ENCODE results near the gene GANAB.
A peak's percentile ranks its signal among the peaks of the same experiment; 100 is the strongest.
"Not testable (repeated sequence)": the region's sequence is repeated elsewhere in the genome, so short reads cannot be mapped to it uniquely, and the experiment has no call there.

Gene GANAB

GRCh38 chr11:62677156-62677555 is 30.7 kb upstream of the GANAB start:
- no peak overlapping the region for H3K23ac ChIP-seq (ENCODE audit: low read length in 2 of 2)
- peak overlapping the region in 1 of 2 experiments; percentile 98 for H3K4me3 ChIP-seq (ENCODE audit: insufficient read depth in 1 of 2, low read depth in 1 of 2, low read length in 2 of 2)
- no peak overlapping the region for H3K18ac ChIP-seq (ENCODE audit: low read depth in 1 of 2, low read length in 2 of 2)
- no peak overlapping the region for H3K4ac ChIP-seq (ENCODE audit: low read depth in 1 of 2, low read length in 2 of 2)
- H3K27me3 ChIP-seq (ENCODE audit: control insufficient read depth in 1 of 2, insufficient read depth in 1 of 2, low read length in 2 of 2) = no peaks in the 10 kb centered on the region
- no peak overlapping the region for H2BK120ac ChIP-seq (ENCODE audit: low read depth, low read length)
- WGBS = 89% methylated on average over 6 of the region's 6 CpGs
- H3K9me3 ChIP-seq (ENCODE audit: control insufficient read depth, low read length) = no peaks in the 10 kb centered on the region
- no peak overlapping the region for H4K91ac ChIP-seq (ENCODE audit: low read length)
- H3K27ac ChIP-seq (ENCODE audit: low read length, poor library complexity, severe bottlenecking) = no peak overlapping the region
- no peak overlapping the region for H3K14ac ChIP-seq (ENCODE audit: low read length in 2 of 2)
- no peak for DNase-seq
- H2BK5ac ChIP-seq (ENCODE audit: low read depth, low read length, poor library complexity, severe bottlenecking) = no peak overlapping the region
- no peak overlapping the region for H3K4me2 ChIP-seq (ENCODE audit: low read length, poor library complexity, severe bottlenecking)
- H3K36me3 ChIP-seq (ENCODE audit: control insufficient read depth in 1 of 2, insufficient read depth in 2 of 2, low read depth in 1 of 2, low read length in 2 of 2) = peaks cover 16 to 37% of the 10 kb centered on the region in 2 experiments
- no peak overlapping the region for H2BK12ac ChIP-seq (ENCODE audit: low read length in 2 of 2)
- H2AK5ac ChIP-seq (ENCODE audit: low read length, severe bottlenecking) = no peak overlapping the region
- peaks cover 8% of the 10 kb centered on the region for H3K79me1 ChIP-seq (replicated peaks; ENCODE audit: low read length, poor library complexity, severe bottlenecking)
- no peak overlapping the region for H4K8ac ChIP-seq (ENCODE audit: low read length)
- no peak overlapping the region for H2AFZ ChIP-seq (ENCODE audit: low read depth, low read length)
- no peak overlapping the region for H2BK15ac ChIP-seq (ENCODE audit: low read depth, poor library complexity, severe bottlenecking)
- H3K4me1 ChIP-seq (ENCODE audit: control insufficient read depth, insufficient read depth, low read depth, low read length) = peaks cover 15% of the 10 kb centered on the region
- H3K9ac ChIP-seq (ENCODE audit: low read length) = peak overlapping the region; percentile 98

- no peak overlapping the region for H4K91ac ChIP-seq (ENCODE audit: low read length)
- DNase-seq = no peak
- 78% methylated on average over 6 of the region's 6 CpGs for WGBS
These were observed 30.3 kb upstream of the GANAB start for GRCh38 chr11:62676698-62677097.

GRCh38 chr11:62675415-62675814 is 29.0 kb upstream of the GANAB start:
- not testable (repeated sequence) for H2BK120ac ChIP-seq (ENCODE audit: low read depth, low read length); H4K91ac ChIP-seq (ENCODE audit: low read length); DNase-seq; H2AFZ ChIP-seq (ENCODE audit: low read depth, low read length); H3K18ac ChIP-seq (ENCODE audit: low read depth in 1 of 2, low read length in 2 of 2); H3K23ac ChIP-seq (ENCODE audit: low read length in 2 of 2); H4K8ac ChIP-seq (ENCODE audit: low read length); H3K4me3 ChIP-seq (ENCODE audit: insufficient read depth in 1 of 2, low read depth in 1 of 2, low read length in 2 of 2); H3K27ac ChIP-seq (ENCODE audit: low read length, poor library complexity, severe bottlenecking); H3K4me2 ChIP-seq (ENCODE audit: low read length, poor library complexity, severe bottlenecking); H3K14ac ChIP-seq (ENCODE audit: low read length in 2 of 2); H2BK5ac ChIP-seq (ENCODE audit: low read depth, low read length, poor library complexity, severe bottlenecking); H3K9ac ChIP-seq (ENCODE audit: low read length); H3K4ac ChIP-seq (ENCODE audit: low read depth in 1 of 2, low read length in 2 of 2); H2BK12ac ChIP-seq (ENCODE audit: low read length in 2 of 2); H2BK15ac ChIP-seq (ENCODE audit: low read depth, poor library complexity, severe bottlenecking); H3K79me1 ChIP-seq (replicated peaks; ENCODE audit: low read length, poor library complexity, severe bottlenecking); H3K27me3 ChIP-seq (ENCODE audit: control insufficient read depth in 1 of 2, insufficient read depth in 1 of 2, low read length in 2 of 2); H2AK5ac ChIP-seq (ENCODE audit: low read length, severe bottlenecking); H3K9me3 ChIP-seq (ENCODE audit: control insufficient read depth, low read length)
- WGBS = 85% methylated on average over 10 of the region's 10 CpGs
- peaks cover 17% of the 10 kb centered on the region for H3K4me1 ChIP-seq (ENCODE audit: control insufficient read depth, insufficient read depth, low read depth, low read length)
- peaks cover 16 to 37% of the 10 kb centered on the region in 2 experiments for H3K36me3 ChIP-seq (ENCODE audit: control insufficient read depth in 1 of 2, insufficient read depth in 2 of 2, low read depth in 1 of 2, low read length in 2 of 2)

More at GRCh38 chr11:62676698-62677097, 30.3 kb upstream of the GANAB start:
- H2AFZ ChIP-seq (ENCODE audit: low read depth, low read length) = no peak overlapping the region
- no peak overlapping the region for H2BK5ac ChIP-seq (ENCODE audit: low read depth, low read length, poor library complexity, severe bottlenecking)
- peaks cover 8% of the 10 kb centered on the region for H3K79me1 ChIP-seq (replicated peaks; ENCODE audit: low read length, poor library complexity, severe bottlenecking)
- H3K9me3 ChIP-seq (ENCODE audit: control insufficient read depth, low read length) = no peaks in the 10 kb centered on the region
- no peak overlapping the region for H3K4ac ChIP-seq (ENCODE audit: low read depth in 1 of 2, low read length in 2 of 2)
- no peak overlapping the region for H2BK12ac ChIP-seq (ENCODE audit: low read length in 2 of 2)
- no peak overlapping the region for H4K8ac ChIP-seq (ENCODE audit: low read length)
- H3K18ac ChIP-seq (ENCODE audit: low read depth in 1 of 2, low read length in 2 of 2) = no peak overlapping the region
- H3K4me3 ChIP-seq (ENCODE audit: insufficient read depth in 1 of 2, low read depth in 1 of 2, low read length in 2 of 2) = no peak overlapping the region
- H3K23ac ChIP-seq (ENCODE audit: low read length in 2 of 2) = no peak overlapping the region
- no peak overlapping the region for H3K14ac ChIP-seq (ENCODE audit: low read length in 2 of 2)
- peak overlapping the region; percentile 98 for H3K9ac ChIP-seq (ENCODE audit: low read length)
- H3K27me3 ChIP-seq (ENCODE audit: control insufficient read depth in 1 of 2, insufficient read depth in 1 of 2, low read length in 2 of 2) = no peaks in the 10 kb centered on the region
- H2AK5ac ChIP-seq (ENCODE audit: low read length, severe bottlenecking) = no peak overlapping the region
- H3K36me3 ChIP-seq (ENCODE audit: control insufficient read depth in 1 of 2, insufficient read depth in 2 of 2, low read depth in 1 of 2, low read length in 2 of 2) = peaks cover 16 to 37% of the 10 kb centered on the region in 2 experiments
- H2BK120ac ChIP-seq (ENCODE audit: low read depth, low read length) = no peak overlapping the region
- H3K27ac ChIP-seq (ENCODE audit: low read length, poor library complexity, severe bottlenecking) = no peak overlapping the region
- no peak overlapping the region for H2BK15ac ChIP-seq (ENCODE audit: low read depth, poor library complexity, severe bottlenecking)
- H3K4me1 ChIP-seq (ENCODE audit: control insufficient read depth, insufficient read depth, low read depth, low read length) = peaks cover 15% of the 10 kb centered on the region
- H3K4me2 ChIP-seq (ENCODE audit: low read length, poor library complexity, severe bottlenecking) = no peak overlapping the region

DNA sequence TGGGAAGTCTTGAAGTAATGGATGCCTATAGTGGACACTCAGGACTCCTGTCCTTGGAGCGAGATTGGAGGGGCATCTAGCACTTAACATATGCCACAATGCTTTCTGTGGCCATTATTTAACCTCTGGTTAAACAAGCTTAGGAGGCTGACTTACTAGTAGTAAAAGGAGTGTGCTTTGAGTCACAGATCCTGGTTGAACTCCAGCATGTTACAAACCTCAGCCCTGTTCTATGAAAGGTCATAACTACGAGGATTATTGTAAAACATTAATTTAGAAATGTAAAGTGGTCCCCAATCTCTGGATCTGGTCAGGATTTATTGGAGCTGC is 26.7 kb upstream of the GANAB start:
- H3K14ac ChIP-seq (ENCODE audit: low read length in 2 of 2) = no peak overlapping the region
- no peak for DNase-seq
- peak overlapping the region in 1 of 2 experiments; percentile 94 for H3K4me3 ChIP-seq (ENCODE audit: insufficient read depth in 1 of 2, low read depth in 1 of 2, low read length in 2 of 2)
- H2BK5ac ChIP-seq (ENCODE audit: low read depth, low read length, poor library complexity, severe bottlenecking) = no peak overlapping the region
- no peak overlapping the region for H3K4me2 ChIP-seq (ENCODE audit: low read length, poor library complexity, severe bottlenecking)
- H2AK5ac ChIP-seq (ENCODE audit: low read length, severe bottlenecking) = no peak overlapping the region
- no peak overlapping the region for H2AFZ ChIP-seq (ENCODE audit: low read depth, low read length)
- peaks cover 8% of the 10 kb centered on the region for H3K79me1 ChIP-seq (replicated peaks; ENCODE audit: low read length, poor library complexity, severe bottlenecking)
- peak overlapping the region in 1 of 2 experiments; percentile 29 for H2BK12ac ChIP-seq (ENCODE audit: low read length in 2 of 2)
- 100% methylated on average over 1 of the region's 2 CpGs for WGBS
- no peak overlapping the region for H3K18ac ChIP-seq (ENCODE audit: low read depth in 1 of 2, low read length in 2 of 2)
- H3K9me3 ChIP-seq (ENCODE audit: control insufficient read depth, low read length) = no peaks in the 10 kb centered on the region
- peaks cover 15% of the 10 kb centered on the region for H3K4me1 ChIP-seq (ENCODE audit: control insufficient read depth, insufficient read depth, low read depth, low read length)
- no peak overlapping the region for H4K91ac ChIP-seq (ENCODE audit: low read length)
- no peak overlapping the region for H2BK120ac ChIP-seq (ENCODE audit: low read depth, low read length)
- H3K23ac ChIP-seq (ENCODE audit: low read length in 2 of 2) = no peak overlapping the region
- no peaks in the 10 kb centered on the region for H3K27me3 ChIP-seq (ENCODE audit: control insufficient read depth in 1 of 2, insufficient read depth in 1 of 2, low read length in 2 of 2)
- no peak overlapping the region for H2BK15ac ChIP-seq (ENCODE audit: low read depth, poor library complexity, severe bottlenecking)
- H3K27ac ChIP-seq (ENCODE audit: low read length, poor library complexity, severe bottlenecking) = no peak overlapping the region
- no peak overlapping the region for H4K8ac ChIP-seq (ENCODE audit: low read length)
- no peak overlapping the region for H3K4ac ChIP-seq (ENCODE audit: low read depth in 1 of 2, low read length in 2 of 2)
- H3K36me3 ChIP-seq (ENCODE audit: control insufficient read depth in 1 of 2, insufficient read depth in 2 of 2, low read depth in 1 of 2, low read length in 2 of 2) = peaks cover 16 to 41% of the 10 kb centered on the region in 2 experiments
- peak overlapping the region; percentile 98 for H3K9ac ChIP-seq (ENCODE audit: low read length)
